Measurements from ENCODE around the gene UQCC2.

The UQCC2 gene

GRCh38 chr6:33742837-33743236 lies 31.3 kb upstream of the UQCC2 start:
- DNase-seq = no peak

- DNase-seq = no peak
These were observed 30.6 kb upstream of the UQCC2 start for GRCh38 chr6:33742092-33742491.

- no peak for DNase-seq
These were observed 29.3 kb upstream of the UQCC2 start for GRCh38 chr6:33740794-33741193.

GRCh38 chr6:33740204-33740608 lies 28.7 kb upstream of the UQCC2 start:
- DNase-seq = no peak

- DNase-seq = no peak
These were observed 28.1 kb upstream of the UQCC2 start for GRCh38 chr6:33739571-33739970.

- DNase-seq = no peak
These were observed 27.4 kb upstream of the UQCC2 start for GRCh38 chr6:33738879-33739278.

GRCh38 chr6:33738153-33738552 lies 26.7 kb upstream of the UQCC2 start:
- DNase-seq = no peak

GRCh38 chr6:33737267-33738026 lies 25.9 kb upstream of the UQCC2 start:
- no peak for DNase-seq

GRCh38 chr6:33735216-33735615 lies 23.7 kb upstream of the UQCC2 start:
- DNase-seq = no peak

GRCh38 chr6:33733709-33734007 lies 22.2 kb upstream of the UQCC2 start:
- DNase-seq = no peak

- no peak for DNase-seq
These were observed 21.6 kb upstream of the UQCC2 start for GRCh38 chr6:33732817-33733708.

GRCh38 chr6:33732385-33732784 lies 20.9 kb upstream of the UQCC2 start:
- no peak for DNase-seq

- no peak for DNase-seq
These were observed 20.3 kb upstream of the UQCC2 start for GRCh38 chr6:33731751-33732282.

GRCh38 chr6:33731035-33731434 lies 19.5 kb upstream of the UQCC2 start:
- no peak for DNase-seq

GRCh38 chr6:33730611-33731010 lies 19.1 kb upstream of the UQCC2 start:
- DNase-seq = no peak

GRCh38 chr6:33729059-33729458 lies 17.6 kb upstream of the UQCC2 start:
- no peak for DNase-seq

GRCh38 chr6:33728438-33728837 lies 16.9 kb upstream of the UQCC2 start:
- no peak for DNase-seq

- DNase-seq = no peak
These were observed 16.4 kb upstream of the UQCC2 start for GRCh38 chr6:33727932-33728331.

- DNase-seq = no peak
These were observed 15.6 kb upstream of the UQCC2 start for GRCh38 chr6:33727126-33727525.

- no peak for DNase-seq
These were observed 15.2 kb upstream of the UQCC2 start for GRCh38 chr6:33726696-33727095.

- no peak for DNase-seq
These were observed 14.6 kb upstream of the UQCC2 start for GRCh38 chr6:33725891-33726673.

- DNase-seq = no peak
These were observed 13.7 kb upstream of the UQCC2 start for GRCh38 chr6:33725222-33725621.
